Measurements from ENCODE around the gene GIPC3.

DNA sequence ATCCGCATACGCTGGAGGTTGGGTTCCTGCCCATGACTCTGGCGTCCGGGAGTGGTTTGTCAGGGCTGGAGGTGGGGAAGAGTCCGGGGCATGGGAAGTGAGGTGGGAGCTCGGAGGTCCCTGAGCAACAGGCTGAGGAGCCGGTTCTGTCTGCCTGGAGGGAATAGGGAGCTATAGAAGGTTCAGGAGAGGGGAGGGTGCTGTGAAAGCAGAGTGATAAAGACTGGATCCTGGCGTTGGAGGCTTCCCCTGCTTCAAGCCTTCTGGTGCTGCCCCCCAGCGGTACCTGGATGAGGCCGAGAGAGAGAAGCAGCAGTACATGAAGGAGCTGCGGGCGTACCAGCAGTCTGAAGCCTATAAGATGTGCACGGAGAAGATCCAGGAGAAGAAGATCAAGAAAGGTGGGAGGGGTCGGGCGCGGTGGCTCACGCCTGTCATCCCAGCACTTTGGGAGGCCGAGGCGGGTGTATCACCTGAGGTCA, 10.0 kb upstream of the GIPC3 start:
- TF ChIP-seq EZH2 (IDR thresholded peaks at IDR 0.05): no peak
- TF ChIP-seq, protein P1, sequence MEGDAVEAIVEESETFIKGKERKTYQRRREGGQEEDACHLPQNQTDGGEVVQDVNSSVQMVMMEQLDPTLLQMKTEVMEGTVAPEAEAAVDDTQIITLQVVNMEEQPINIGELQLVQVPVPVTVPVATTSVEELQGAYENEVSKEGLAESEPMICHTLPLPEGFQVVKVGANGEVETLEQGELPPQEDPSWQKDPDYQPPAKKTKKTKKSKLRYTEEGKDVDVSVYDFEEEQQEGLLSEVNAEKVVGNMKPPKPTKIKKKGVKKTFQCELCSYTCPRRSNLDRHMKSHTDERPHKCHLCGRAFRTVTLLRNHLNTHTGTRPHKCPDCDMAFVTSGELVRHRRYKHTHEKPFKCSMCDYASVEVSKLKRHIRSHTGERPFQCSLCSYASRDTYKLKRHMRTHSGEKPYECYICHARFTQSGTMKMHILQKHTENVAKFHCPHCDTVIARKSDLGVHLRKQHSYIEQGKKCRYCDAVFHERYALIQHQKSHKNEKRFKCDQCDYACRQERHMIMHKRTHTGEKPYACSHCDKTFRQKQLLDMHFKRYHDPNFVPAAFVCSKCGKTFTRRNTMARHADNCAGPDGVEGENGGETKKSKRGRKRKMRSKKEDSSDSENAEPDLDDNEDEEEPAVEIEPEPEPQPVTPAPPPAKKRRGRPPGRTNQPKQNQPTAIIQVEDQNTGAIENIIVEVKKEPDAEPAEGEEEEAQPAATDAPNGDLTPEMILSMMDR (IDR thresholded peaks at IDR 0.05): peak; percentile 45
- no peak for TF ChIP-seq EZH2phosphoT487 (IDR thresholded peaks at IDR 0.05)

Data from neural progenitor cell (in vitro differentiated cells).